NCI-H82 (cell line): ENCODE data around the gene KIAA1671.

ENCODE experiments used
- DNase-seq: peaks from one replicate; lab custom pipeline; 2025; lab: John Stamatoyannopoulos, UW

Gene KIAA1671

GRCh38 chr22:25092119-25092518 is 139.6 kb downstream of the KIAA1671 start:
- DNase-seq, result no peak

DNA sequence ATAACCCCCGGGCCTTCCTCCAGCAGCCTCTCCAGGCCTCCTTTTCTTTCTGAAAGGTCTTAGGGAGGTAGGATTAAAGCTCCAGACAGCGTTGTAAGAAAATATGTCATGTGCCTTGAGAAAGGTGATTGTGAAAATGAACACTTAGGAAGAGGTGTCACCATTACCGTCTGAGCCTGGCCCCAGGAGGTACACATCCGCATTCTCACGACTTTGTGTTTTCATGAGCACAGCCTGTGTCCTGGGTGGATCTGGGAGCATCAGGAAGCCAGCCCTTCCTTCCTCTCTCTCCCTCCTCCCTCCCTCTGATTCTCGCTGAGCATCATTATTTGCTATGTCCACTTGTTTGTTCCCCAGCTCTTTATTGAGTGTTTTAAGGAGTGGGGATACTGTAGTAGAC is 142.1 kb downstream of the KIAA1671 start:
- DNase-seq, result no peak

DNA sequence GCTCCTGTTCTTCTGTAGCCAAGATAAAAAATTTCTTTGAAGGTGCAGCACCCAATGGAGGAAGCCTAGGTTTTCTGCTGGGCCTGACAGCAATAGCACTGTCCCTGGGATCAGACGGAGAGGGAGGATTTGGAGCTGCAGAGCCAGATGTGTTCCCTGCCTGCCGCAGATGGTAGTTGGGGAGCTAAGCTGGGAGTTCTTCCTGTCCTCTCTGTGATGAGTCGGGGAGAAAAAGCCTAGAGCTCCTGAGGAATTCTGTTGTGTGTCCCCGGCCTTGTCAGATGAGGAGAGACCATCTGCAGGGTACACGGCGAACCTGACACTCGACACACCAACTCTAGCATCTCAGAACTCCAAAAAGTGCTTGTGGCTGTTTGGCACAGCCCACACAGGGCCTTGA is 143.4 kb downstream of the KIAA1671 start:
- peak; percentile 7 for DNase-seq

GRCh38 chr22:25096638-25097405 is 144.3 kb downstream of the KIAA1671 start:
- DNase-seq, result no peak

DNA sequence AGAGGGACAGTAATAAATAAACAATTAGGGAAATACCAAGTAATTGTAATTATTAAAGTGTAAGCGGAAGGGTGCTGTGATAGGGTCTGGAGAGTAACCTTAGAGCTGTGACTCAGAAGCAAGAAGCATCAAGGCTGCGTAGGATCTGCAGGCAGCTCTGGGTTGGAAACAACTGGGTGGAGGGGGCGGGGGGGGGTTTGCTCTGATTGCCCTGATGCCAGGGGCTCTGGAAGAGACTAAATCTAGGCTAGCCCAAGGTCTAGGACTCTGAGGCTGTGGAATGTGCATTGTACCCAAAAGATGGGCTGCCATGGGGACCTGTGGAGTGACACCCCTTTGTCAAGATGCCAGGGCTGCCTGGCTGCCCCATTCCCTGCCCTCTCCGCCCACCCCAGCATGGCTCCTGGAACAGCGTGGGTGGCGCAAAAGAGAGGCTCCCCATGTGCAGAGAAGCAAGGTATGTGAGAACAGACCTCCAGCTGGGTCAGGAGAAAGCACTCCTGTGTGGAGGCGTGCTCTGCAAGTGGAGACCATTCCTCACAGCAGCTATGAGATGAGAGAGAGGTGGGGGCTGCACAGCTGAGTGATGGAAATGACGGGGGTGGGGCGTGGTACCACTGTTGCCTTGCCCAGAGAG is 146.0 kb downstream of the KIAA1671 start:
- DNase-seq, result no peak

DNA sequence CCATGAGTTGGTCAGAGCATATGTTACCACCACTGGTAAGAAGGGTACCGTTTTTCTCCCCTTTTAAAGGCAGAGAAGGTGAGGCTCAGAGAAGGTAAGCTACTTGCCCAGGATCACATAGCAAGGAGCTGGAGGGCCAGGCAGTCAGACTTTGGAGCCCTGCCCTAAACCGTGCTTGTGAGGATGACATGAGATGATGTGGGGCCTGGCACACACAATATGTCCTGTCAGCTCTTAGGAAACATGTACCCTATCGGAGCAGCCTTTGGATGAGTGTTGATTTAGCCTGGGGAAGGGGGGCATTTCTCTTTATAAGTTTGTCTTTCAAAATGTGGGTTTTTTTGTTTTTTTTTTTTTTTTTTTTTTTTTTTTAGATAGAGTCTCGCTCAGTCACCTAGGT is 146.7 kb downstream of the KIAA1671 start:
- DNase-seq, result no peak

- DNase-seq, result no peak
These were observed 147.9 kb downstream of the KIAA1671 start for GRCh38 chr22:25100402-25100801.

- no peak for DNase-seq
These were observed 148.4 kb downstream of the KIAA1671 start for GRCh38 chr22:25100948-25101347.

DNA sequence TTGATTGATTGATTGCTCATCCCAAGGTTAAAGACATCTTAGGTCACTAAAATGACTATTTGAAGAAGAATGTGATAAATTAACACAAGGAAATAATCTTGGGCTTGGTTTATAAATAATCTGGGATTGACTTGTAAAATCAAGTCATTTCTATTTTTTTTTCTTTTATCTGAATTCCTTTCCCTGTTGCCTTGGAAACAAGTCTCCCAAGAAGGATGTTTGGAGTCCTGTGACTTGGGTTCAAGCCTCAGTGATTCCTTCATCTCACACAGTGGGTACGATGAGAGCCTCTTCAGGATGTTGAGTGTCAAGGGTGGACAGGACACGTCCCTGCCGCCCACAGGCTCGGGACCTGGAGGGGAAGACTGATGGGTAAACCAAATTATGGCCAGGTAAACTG is 149.0 kb downstream of the KIAA1671 start:
- DNase-seq, result no peak

- no peak for DNase-seq
These were observed 149.5 kb downstream of the KIAA1671 start for GRCh38 chr22:25101986-25102385.

- DNase-seq, result no peak
These were observed 150.2 kb downstream of the KIAA1671 start for GRCh38 chr22:25102722-25103121.

DNA sequence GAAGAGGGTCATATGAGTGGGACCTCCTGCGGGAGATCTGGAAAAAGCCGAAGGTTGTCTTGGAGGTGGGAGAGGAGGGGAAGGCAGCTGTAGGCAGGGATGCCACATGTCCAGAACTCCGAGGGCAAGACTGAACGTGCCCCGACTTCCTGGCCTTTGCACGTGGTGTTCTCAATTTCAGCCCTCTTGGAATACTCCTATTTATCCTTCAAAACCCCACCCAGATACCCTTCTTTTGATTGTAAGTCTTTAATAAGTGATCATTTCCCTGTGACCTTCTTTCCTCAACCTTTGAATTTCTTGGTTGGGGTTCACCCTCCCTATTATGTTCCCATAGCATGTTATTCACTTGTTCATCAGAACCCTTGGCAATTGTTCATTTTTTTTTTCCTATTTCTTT is 151.9 kb downstream of the KIAA1671 start:
- no peak for DNase-seq

DNA sequence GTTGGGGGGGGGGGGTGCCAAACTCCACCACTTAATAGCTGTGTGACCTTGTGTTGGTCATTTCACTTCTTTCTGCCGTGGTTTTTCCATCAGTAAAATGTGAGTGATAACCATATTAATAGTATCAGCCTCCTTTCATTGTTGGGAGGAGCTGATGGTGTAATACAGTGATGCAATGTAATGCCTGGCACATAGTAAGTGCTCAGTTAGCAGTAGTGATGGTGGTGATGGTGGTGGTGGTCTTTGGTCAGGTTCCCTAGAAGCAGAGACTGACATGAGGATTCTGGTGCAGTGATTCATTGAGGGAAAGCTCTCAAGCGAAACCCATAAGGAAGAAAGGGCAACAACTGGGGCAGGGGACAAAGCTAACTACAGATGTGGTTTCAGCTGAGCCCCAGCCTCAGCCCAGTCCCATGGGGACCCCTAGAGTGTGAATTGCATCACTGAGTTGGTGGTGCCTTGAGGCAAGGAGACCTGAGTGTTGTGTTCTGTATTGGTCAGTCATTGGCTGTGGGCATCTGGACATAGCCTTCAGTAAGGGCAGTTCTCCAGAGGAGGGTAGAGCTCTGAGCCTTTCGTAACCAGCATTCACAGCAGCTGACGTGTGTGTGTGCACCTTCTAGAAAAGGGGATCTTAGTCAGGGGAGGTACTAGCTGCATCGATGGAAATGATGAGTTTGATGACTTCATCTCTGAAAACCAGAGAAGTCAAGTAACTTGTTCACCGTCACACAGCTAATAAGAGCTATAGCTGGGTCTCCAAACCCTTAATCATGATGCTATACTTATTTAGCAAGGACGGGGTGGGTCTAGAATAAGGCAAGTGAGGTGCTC is 153.5 kb downstream of the KIAA1671 start:
- no peak for DNase-seq

DNA sequence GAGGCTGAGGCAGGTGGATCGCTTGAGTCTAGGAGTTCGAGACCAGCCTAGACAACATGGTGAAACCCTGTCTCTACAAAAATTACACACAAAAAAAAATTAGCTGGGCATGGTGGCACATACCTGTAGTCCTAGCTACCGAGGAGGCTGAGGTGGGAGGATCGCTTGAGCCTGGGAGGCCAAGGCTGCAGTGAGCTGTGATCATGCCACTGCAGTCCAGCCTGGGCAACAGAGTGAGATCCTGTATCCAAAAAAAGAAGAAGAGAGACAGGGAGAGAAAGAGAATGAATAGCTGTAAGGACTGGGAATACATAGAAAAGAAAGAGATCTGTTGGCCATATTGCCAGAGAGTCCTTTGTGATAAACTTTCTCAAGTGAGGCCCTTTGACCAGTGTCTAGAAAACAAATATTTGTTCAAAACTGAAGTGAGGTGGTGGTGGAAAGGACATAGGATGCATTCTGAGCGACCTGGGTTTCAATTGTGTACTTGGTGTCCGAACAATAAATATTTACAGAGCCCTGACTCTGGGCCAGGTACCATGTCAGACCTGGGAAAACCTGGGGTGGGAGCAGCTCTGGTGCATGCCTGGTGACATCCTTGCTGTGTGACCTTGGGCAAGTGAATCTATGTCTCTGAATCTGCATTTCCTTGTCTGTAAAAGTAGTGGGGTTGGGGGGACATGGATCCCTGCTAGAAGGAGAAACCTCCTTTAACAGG is 157.5 kb downstream of the KIAA1671 start:
- DNase-seq, result no peak

GRCh38 chr22:25110596-25110845 is 158.0 kb downstream of the KIAA1671 start:
- no peak for DNase-seq

DNA sequence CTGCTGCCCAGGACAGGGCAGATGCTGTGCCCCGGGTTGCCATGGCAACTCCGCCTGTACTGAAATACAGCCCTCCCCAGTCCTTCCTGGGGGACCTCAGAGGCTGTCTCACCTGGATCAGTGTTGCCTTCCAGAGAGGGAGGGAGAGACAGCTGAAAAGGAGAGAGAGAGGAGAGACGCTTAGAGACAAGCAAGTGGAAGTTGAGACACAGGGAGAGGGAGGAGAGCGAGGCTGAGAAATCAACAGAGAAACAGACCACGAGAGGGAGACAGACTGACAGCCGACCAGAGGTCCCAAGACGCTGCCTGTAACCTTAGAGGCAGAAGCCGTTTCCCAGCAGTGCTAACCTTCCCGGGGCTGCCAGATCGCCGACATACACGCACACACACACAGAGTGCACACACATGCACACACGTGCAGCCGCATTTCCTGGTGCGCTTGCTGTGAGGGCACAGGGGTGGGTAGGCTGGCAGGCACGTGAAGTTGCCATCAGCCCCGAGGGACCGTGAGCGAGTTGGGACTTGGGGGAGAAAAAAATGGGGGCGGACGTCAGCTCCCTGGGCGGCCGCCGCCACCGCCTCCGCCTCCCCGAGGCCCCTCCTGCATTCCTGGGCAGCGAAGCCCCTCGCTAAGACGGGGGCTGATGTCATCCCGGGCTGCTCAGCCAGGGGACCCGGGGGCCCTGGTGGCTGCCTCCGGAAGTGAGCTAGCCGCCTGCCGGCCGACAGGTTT is 158.5 kb downstream of the KIAA1671 start:
- peak; percentile 83 for DNase-seq

GRCh38 chr22:25111579-25112517 is 159.3 kb downstream of the KIAA1671 start:
- peak; percentile 25 for DNase-seq

GRCh38 chr22:25112538-25113253 is 160.2 kb downstream of the KIAA1671 start:
- DNase-seq, result no peak

GRCh38 chr22:25113316-25113721 is 160.8 kb downstream of the KIAA1671 start:
- no peak for DNase-seq
